ENCODE measurements around the gene HPRT1.

Gene HPRT1

GRCh38 chrX:134478374-134478773 is 18.4 kb downstream of the HPRT1 start:
- no peak for DNase-seq

- no peak for DNase-seq
These were observed 20.1 kb downstream of the HPRT1 start for GRCh38 chrX:134480061-134480460.

GRCh38 chrX:134481339-134481738 is 21.4 kb downstream of the HPRT1 start:
- no peak for DNase-seq

- no peak for DNase-seq
These were observed 22.4 kb downstream of the HPRT1 start for GRCh38 chrX:134482371-134482770.

- peak; percentile 63 for DNase-seq
These were observed 24.1 kb downstream of the HPRT1 start for GRCh38 chrX:134484039-134484438.

- no peak for DNase-seq
These were observed 42.0 kb downstream of the HPRT1 start for GRCh38 chrX:134501941-134502340.

- no peak for DNase-seq
These were observed 42.7 kb downstream of the HPRT1 start for GRCh38 chrX:134502686-134503085.

GRCh38 chrX:134512566-134512965 is 52.6 kb downstream of the HPRT1 start:
- DNase-seq, result no peak

- DNase-seq, result no peak
These were observed 53.1 kb downstream of the HPRT1 start for GRCh38 chrX:134513091-134513490.

GRCh38 chrX:134520860-134521390 is 61.0 kb downstream of the HPRT1 start:
- DNase-seq, result peak; percentile 73

GRCh38 chrX:134524181-134524580 is 64.2 kb downstream of the HPRT1 start:
- no peak for DNase-seq

GRCh38 chrX:134525086-134525792 is 65.3 kb downstream of the HPRT1 start:
- no peak for DNase-seq

- DNase-seq, result no peak
These were observed 66.4 kb downstream of the HPRT1 start for GRCh38 chrX:134526399-134526798.

GRCh38 chrX:134528960-134529359 is 69.0 kb downstream of the HPRT1 start:
- DNase-seq, result no peak

- DNase-seq, result no peak
These were observed 69.5 kb downstream of the HPRT1 start for GRCh38 chrX:134529481-134529880.

GRCh38 chrX:134530845-134531244 is 70.9 kb downstream of the HPRT1 start:
- DNase-seq, result no peak

GRCh38 chrX:134533352-134533751 is 73.4 kb downstream of the HPRT1 start:
- DNase-seq, result no peak

- no peak for DNase-seq
These were observed 74.0 kb downstream of the HPRT1 start for GRCh38 chrX:134533952-134534351.

- DNase-seq, result no peak
These were observed 77.4 kb downstream of the HPRT1 start for GRCh38 chrX:134537179-134537955.

GRCh38 chrX:134538316-134538715 is 78.4 kb downstream of the HPRT1 start:
- no peak for DNase-seq

- no peak for DNase-seq
These were observed 81.9 kb downstream of the HPRT1 start for GRCh38 chrX:134541906-134542305.

- peak; percentile 29 for DNase-seq
These were observed 82.5 kb downstream of the HPRT1 start for GRCh38 chrX:134542485-134542884.

GRCh38 chrX:134543288-134543687 is 83.3 kb downstream of the HPRT1 start:
- no peak for DNase-seq

GRCh38 chrX:134544135-134544512 is 84.2 kb downstream of the HPRT1 start:
- no peak for DNase-seq

Data from hematopoietic multipotent progenitor cell treated with erythropoietin and hydrocortisone succinate and interleukin-3 and kit ligand, for 8 days (in vitro differentiated cells).